Ishikawa (cell line): Measurements from ENCODE around the gene MECP2.

Source experiments
- CEBPB ChIP-seq: IDR thresholded peaks from 2 replicates; pipeline ENCODE4 v1.6.1; 2012
- CREB1 ChIP-seq: IDR thresholded peaks from 2 replicates; pipeline ENCODE4 v1.6.1; 2012; ENCODE audit warnings: low read depth
- EGR1 ChIP-seq: IDR thresholded peaks from 2 replicates; pipeline ENCODE4 v1.6.1; 2012
- EP300 ChIP-seq: IDR thresholded peaks from 2 replicates; pipeline ENCODE4 v1.6.1; 2012; ENCODE audit warnings: borderline replicate concordance
- FOXM1 ChIP-seq: IDR thresholded peaks from 2 replicates; pipeline ENCODE4 v1.6.1; 2012; ENCODE audit warnings: low read depth, borderline replicate concordance
- MAX ChIP-seq: IDR thresholded peaks from 2 replicates; pipeline ENCODE4 v1.6.1; 2012
- NFIC ChIP-seq: IDR thresholded peaks from 2 replicates; pipeline ENCODE4 v1.6.1; 2012
- RAD21 ChIP-seq: IDR thresholded peaks from 2 replicates; pipeline ENCODE4 v1.6.1; 2012; ENCODE audit warnings: low read depth
- REST ChIP-seq: IDR thresholded peaks from 2 replicates; pipeline ENCODE4 v1.6.1; 2012; ENCODE audit warnings: low read depth, mild to moderate bottlenecking
- TAF1 ChIP-seq: IDR thresholded peaks from 2 replicates; pipeline ENCODE4 v1.6.1; 2012; ENCODE audit warnings: low read depth, mild to moderate bottlenecking
- TCF12 ChIP-seq: IDR thresholded peaks from 2 replicates; pipeline ENCODE4 v1.6.1; 2012; ENCODE audit warnings: low read depth
- TEAD4 ChIP-seq: IDR thresholded peaks from 2 replicates; pipeline ENCODE4 v1.6.1; 2012
- USF1 ChIP-seq: IDR thresholded peaks from 2 replicates; pipeline ENCODE4 v1.6.1; 2012
- YY1 ChIP-seq: IDR thresholded peaks from 2 replicates; pipeline ENCODE4 v1.6.1; 2012; ENCODE audit warnings: low read depth
- ZBTB7A ChIP-seq: IDR thresholded peaks from 2 replicates; pipeline ENCODE4 v1.6.1; 2012; ENCODE audit warnings: low read depth

MECP2 gene

DNA sequence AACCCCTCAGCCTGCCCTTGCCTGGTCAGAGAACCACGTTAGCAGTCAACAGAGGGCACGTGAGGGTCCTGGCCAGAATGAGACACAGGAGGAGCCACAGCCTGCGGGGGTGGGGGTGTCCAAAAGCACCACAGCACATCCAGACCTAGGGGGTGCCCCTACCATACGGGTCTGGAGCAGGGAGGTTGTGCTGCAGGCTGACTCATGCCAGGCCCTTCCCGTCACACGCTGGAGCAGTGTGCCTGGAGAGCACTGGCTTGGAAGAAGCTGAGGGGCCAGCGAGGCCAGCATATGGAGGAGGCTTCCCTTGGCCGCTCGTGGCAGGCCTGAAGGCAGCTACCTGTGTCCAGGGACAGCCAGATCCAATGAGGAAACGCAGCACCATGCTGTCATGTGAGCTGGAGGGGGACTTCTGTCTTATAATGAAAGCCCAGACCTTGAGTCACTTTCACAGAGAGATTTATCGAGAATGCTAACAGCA, 76.3 kb downstream of the MECP2 start:
- TF ChIP-seq CREB1: no peak
- no peak for TF ChIP-seq CEBPB
- no peak for TF ChIP-seq ZBTB7A
- no peak for TF ChIP-seq TEAD4
- TF ChIP-seq NFIC: no peak
- TF ChIP-seq TCF12: no peak

DNA sequence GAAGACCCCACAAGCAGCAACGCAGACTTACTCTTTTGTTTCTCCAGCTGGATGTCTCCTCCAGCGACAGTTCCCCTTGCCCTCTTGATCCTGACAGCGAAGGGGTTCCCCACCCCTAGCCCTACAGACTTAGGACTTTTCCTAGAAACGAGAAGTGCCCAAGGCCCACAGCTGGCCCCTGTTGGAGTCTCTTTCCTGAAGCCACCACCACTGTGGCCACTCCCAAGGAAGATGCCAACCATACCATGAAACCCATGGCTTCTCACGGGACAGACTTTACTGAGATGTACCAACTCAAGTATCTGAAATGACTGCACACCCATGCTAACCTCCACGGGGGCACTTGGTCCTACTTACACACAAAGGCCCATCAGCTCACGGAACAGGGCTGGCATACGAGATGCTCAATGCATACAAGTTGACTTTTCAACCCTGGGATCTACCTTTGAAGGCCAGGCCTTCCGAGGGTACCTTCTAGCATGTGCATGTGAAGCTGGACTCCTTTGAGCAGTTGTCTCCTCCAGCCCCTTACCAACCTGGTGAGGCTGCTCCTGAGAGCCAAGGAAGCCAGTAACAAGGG, 76.9 kb downstream of the MECP2 start:
- TF ChIP-seq YY1 (no peak), ZBTB7A (no peak), EGR1 (no peak), CEBPB (no peak), EP300 (no peak), REST (no peak), CREB1 (no peak), TCF12 (no peak), RAD21 (no peak), USF1 (no peak), TAF1 (no peak), NFIC (no peak), MAX (no peak), TEAD4 (no peak), FOXM1 (no peak)

- no peak for TF ChIP-seq TEAD4
- peak; percentile 74 for TF ChIP-seq YY1
- TF ChIP-seq EP300: no peak
- TF ChIP-seq TAF1: no peak; the same call in 1 of the 2 replicates
- TF ChIP-seq MAX: peak; percentile 24; the same call in 1 of the 2 replicates
- no peak for TF ChIP-seq CEBPB
- no peak for TF ChIP-seq TCF12
Measured at GRCh38 chrX:154019633-154020528, 77.6 kb downstream of the MECP2 start, which contains the start of gene IRAK1. TSS of gene IRAK1 (minus strand) at chrX:154019902. CDS start at chrX:154019812, 90 bp downstream.

DNA sequence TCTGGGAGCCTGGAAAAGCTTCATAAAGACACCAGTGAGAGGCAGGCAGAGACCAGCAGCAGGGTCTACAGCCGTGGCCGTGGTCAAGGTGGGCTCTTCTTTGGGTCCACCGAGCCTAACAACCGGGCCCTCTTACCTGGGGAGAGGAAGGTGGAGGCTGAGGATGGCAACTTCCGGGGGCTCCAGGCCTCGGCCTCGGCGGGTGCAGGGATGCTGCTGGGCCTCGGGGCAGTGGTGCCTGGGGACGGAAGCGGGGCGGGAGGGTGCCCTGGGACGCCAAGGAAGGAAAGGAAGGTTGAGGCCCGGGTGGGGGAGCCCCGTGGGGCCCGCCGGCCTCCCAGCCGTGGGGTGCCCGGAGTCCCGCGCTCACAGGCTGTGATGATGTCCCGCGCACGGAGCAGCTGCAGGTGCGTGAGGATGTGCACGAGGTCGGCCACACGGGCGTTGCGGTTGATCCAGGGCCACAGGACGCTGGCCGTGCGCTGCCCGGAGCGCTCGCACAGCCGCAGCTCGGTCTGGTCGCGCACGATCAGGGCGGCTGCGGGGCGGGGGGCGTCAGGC, 78.4 kb downstream of the MECP2 start:
- no peak for TF ChIP-seq EGR1
- no peak for TF ChIP-seq RAD21
- no peak for TF ChIP-seq ZBTB7A
- no peak for TF ChIP-seq NFIC
- no peak for TF ChIP-seq FOXM1
- no peak for TF ChIP-seq YY1
- TF ChIP-seq USF1: no peak
- TF ChIP-seq TEAD4: no peak
- TF ChIP-seq REST: no peak
- TF ChIP-seq TAF1: no peak
- TF ChIP-seq CEBPB: no peak
- TF ChIP-seq TCF12: no peak
- TF ChIP-seq CREB1: no peak
- no peak for TF ChIP-seq EP300

DNA sequence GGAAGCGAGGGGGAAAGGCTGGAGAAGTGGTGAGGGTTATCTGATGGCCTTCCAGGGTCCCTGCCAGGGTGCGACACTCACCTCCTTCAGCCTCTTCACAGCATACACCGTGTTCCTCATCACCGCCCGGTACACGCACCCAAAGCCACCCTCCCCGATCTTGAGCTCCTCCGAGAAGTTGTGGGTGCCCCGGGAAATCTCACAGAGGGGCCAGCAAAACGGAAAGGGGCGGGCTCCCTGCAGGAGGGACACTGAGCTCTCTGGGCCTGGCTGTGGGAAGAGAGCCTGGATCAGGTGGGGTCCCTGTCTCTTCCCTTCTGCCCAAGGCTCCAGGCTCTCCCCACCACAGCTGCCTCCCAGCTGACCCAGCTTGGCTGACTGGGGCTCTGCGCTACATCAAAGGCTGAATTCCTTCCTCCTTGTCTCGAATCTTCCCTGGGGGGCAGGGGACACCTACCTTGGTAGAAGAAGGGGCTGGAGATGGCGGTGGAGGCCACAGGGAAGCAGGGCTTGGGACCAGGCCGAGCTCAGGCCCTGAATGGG, 78.9 kb downstream of the MECP2 start:
- TF ChIP-seq USF1: no peak
- no peak for TF ChIP-seq TEAD4
- TF ChIP-seq YY1: no peak
- TF ChIP-seq TCF12: no peak
- TF ChIP-seq EP300: no peak
- TF ChIP-seq RAD21: no peak
- TF ChIP-seq FOXM1: no peak
- TF ChIP-seq CREB1: no peak
- no peak for TF ChIP-seq REST
- no peak for TF ChIP-seq ZBTB7A
